Suprapubic skin (tissue), 2 donors: ENCODE measurements around the gene GOLT1B.

Source experiments
- EP300 ChIP-seq: sonication (generic); formaldehyde crosslinking; IDR thresholded peaks from one replicate; pipeline ENCODE4 v1.6.1; 2017; ENCODE audit warnings: antibody characterized with exemption
- POLR2A ChIP-seq, 2 donors: fragments of 450-650 bp; IDR thresholded peaks; one replicate each; pipeline ENCODE4 v1.6.1; 2017; ENCODE audit warnings: antibody characterized with exemption in 2 of 2, mild to moderate bottlenecking in 2 of 2, moderate library complexity in 2 of 2

GRCh38 chr12:21472197-21472823, 29.3 kb upstream of the GOLT1B start:
- no peak for TF ChIP-seq POLR2A (IDR thresholded peaks at IDR 0.05)
- TF ChIP-seq EP300: no peak
